HepG2 (cell line): ENCODE measurements around the gene SS18L1. TPM values are rescaled to one million over a fixed set of nuclear protein-coding genes. Genes with fewer than 3 reads are reported as not detected.

Source experiments
- AGO2 ChIP-seq: fragments of 200-400 bp; formaldehyde crosslinking; optimal IDR thresholded peaks from 2 replicates; pipeline ENCODE3; 2017; ENCODE audit warnings: mild to moderate bottlenecking, low read depth, low read length, moderate library complexity
- ATF3 ChIP-seq: sonication (generic); formaldehyde crosslinking; IDR thresholded peaks from 2 replicates; pipeline ENCODE4 v1.4.0; 2020; ENCODE audit warnings: missing genetic modification reagents
- HIVEP1 ChIP-seq: sonication (generic); formaldehyde crosslinking; IDR thresholded peaks from 2 replicates; pipeline ENCODE4 v1.4.0; 2020; ENCODE audit warnings: mild to moderate bottlenecking, missing genetic modification reagents
- HNRNPLL ChIP-seq: fragments of 200-400 bp; formaldehyde crosslinking; IDR thresholded peaks from 2 replicates; pipeline ENCODE4 v1.6.1; 2017; ENCODE audit warnings: mild to moderate bottlenecking, low read depth, low read length; ENCODE audit not compliant: poor library complexity, severe bottlenecking
- HOXA5 ChIP-seq: sonication (generic); formaldehyde crosslinking; IDR thresholded peaks from 2 replicates; pipeline ENCODE4 v1.4.0; 2020; ENCODE audit warnings: missing genetic modification reagents
- KDM5A ChIP-seq: fragments of 200-600 bp; sonication (generic); IDR thresholded peaks from 2 replicates; pipeline ENCODE4 v1.7.0; 2018; ENCODE audit warnings: antibody characterized with exemption, mild to moderate bottlenecking, low read length, borderline replicate concordance
- NCOA1 ChIP-seq: sonication (generic); formaldehyde crosslinking; IDR thresholded peaks from 2 replicates; pipeline ENCODE4 v1.9.0; 2021; ENCODE audit warnings: missing genetic modification reagents
- PHF8 ChIP-seq: sonication (generic); formaldehyde crosslinking; IDR thresholded peaks from 2 replicates; pipeline ENCODE4 v1.5.0; 2020; ENCODE audit warnings: missing genetic modification reagents
- PRMT3 ChIP-seq: sonication (generic); formaldehyde crosslinking; IDR thresholded peaks from 2 replicates; pipeline ENCODE4 v1.8.1; 2022; ENCODE audit warnings: low read depth, mild to moderate bottlenecking, moderate library complexity, missing genetic modification reagents, borderline replicate concordance
- SIN3A ChIP-seq: IDR thresholded peaks from 2 replicates; pipeline ENCODE4 v1.6.1; 2011; ENCODE audit warnings: low read depth, mild to moderate bottlenecking, control low read depth, low read length, borderline replicate concordance
- XRCC5 ChIP-seq: fragments of 200-400 bp; formaldehyde crosslinking; optimal IDR thresholded peaks from 2 replicates; pipeline ENCODE3; 2017; ENCODE audit warnings: mild to moderate bottlenecking, low read length
- ZBTB46 ChIP-seq: sonication (generic); formaldehyde crosslinking; IDR thresholded peaks from 2 replicates; pipeline ENCODE4 v1.4.0; 2020; ENCODE audit warnings: mild to moderate bottlenecking, missing genetic modification reagents, borderline replicate concordance
- ZIK1 ChIP-seq: sonication (generic); formaldehyde crosslinking; IDR thresholded peaks from 2 replicates; pipeline ENCODE4 v1.5.0; 2020; ENCODE audit warnings: mild to moderate bottlenecking, low read depth, missing genetic modification reagents, borderline replicate concordance
- ZNF142 ChIP-seq: sonication (generic); formaldehyde crosslinking; IDR thresholded peaks from 2 replicates; pipeline ENCODE4 v1.4.0; 2020; ENCODE audit warnings: missing genetic modification reagents
- ZNF205 ChIP-seq: IDR thresholded peaks from 2 replicates; pipeline ENCODE4 v1.6.1; 2018; ENCODE audit warnings: missing biosample characterization, missing genetic modification reagents
- ZNF230 ChIP-seq: sonication (generic); formaldehyde crosslinking; IDR thresholded peaks from 2 replicates; pipeline ENCODE4 v1.4.0; 2020; ENCODE audit warnings: mild to moderate bottlenecking, missing genetic modification reagents
- ZNF335 ChIP-seq: sonication (generic); formaldehyde crosslinking; IDR thresholded peaks from 2 replicates; pipeline ENCODE4 v1.4.0; 2020; ENCODE audit warnings: missing genetic modification reagents
- ZNF776 ChIP-seq: sonication (generic); formaldehyde crosslinking; IDR thresholded peaks from 2 replicates; pipeline ENCODE4 v1.4.0; 2020; ENCODE audit warnings: mild to moderate bottlenecking, missing genetic modification reagents
- ZSCAN21 ChIP-seq: sonication (generic); formaldehyde crosslinking; IDR thresholded peaks from 2 replicates; pipeline ENCODE4 v1.8.0; 2022; ENCODE audit warnings: mild to moderate bottlenecking, missing genetic modification reagents, moderate library complexity, borderline replicate concordance
- ZSCAN31 ChIP-seq: sonication (generic); formaldehyde crosslinking; IDR thresholded peaks from 2 replicates; pipeline ENCODE4 v1.5.0; 2020; ENCODE audit warnings: low read depth, mild to moderate bottlenecking, missing genetic modification reagents
- polyA plus RNA-seq, 8 experiments: library from polyadenylated mRNA; depleted of rRNA in 3 of 8; stranded (reverse) in 7 of 8; unstranded in 1 of 8; fragments of >200 nt; fragmentation: Illumina TruSeq in 4 of 8; extraction: Trizol in 4 of 8; gene quantifications; 2 replicates each; pipeline versions ENCODE4 v1.2.1 to v1.2.3, GENCODE V29; 2011 to 2016; ENCODE audit warnings: low read depth in 4 of 8, missing spikeins in 1 of 8, mixed read lengths in 1 of 8; ENCODE audit not compliant: insufficient read depth in 1 of 8
- total RNA-seq, 5 experiments: library from RNA; depleted of rRNA; stranded (reverse); fragments of >200 nt; fragmentation: Illumina TruSeq; extraction: Trizol; gene quantifications; 2 replicates each; pipeline ENCODE4 v1.2.3, GENCODE V29; 2016; ENCODE audit warnings: low read depth in 1 of 5

SS18L1 gene
- total and polyA plus RNA-seq, 2 of the 13 experiments (the other 11 are each of a cell fraction or from before 2014, with no cell fraction given), result 17.8 to 27.6 TPM

GRCh38 chr20:62122654-62123449 is 20.7 kb upstream of the SS18L1 start (continued):
- TF ChIP-seq ZIK1 (CRISPR knock-in tag) (peak; percentile 50; the same call in 1 of the 2 replicates), KDM5A (peak; percentile 48; the same call in 1 of the 2 replicates), ZSCAN21 (CRISPR knock-in tag) (peak; percentile 58; the same call in 1 of the 2 replicates), SIN3A (peak; percentile 78; the same call in 1 of the 2 replicates), ZNF205 (peak; percentile 7; the same call in 1 of the 2 replicates), NCOA1 (CRISPR knock-in tag) (0 out of 2 replicates have a peak, but pooled peaks have one; percentile 52), HIVEP1 (CRISPR knock-in tag) (peak; percentile 50; the same call in 1 of the 2 replicates), PRMT3 (CRISPR knock-in tag) (no peak), ZNF335 (CRISPR knock-in tag) (no peak), AGO2 (peak; percentile 88), HOXA5 (CRISPR knock-in tag) (0 out of 2 replicates have a peak, but pooled peaks have one; percentile 0), ATF3 (0 out of 2 replicates have a peak, but pooled peaks have one; percentile 5), XRCC5 (peak; percentile 31), ZNF142 (CRISPR knock-in tag) (peak; percentile 14; the same call in 1 of the 2 replicates), PHF8 (CRISPR knock-in tag) (0 out of 2 replicates have a peak, but pooled peaks have one; percentile 47), HNRNPLL (peak; percentile 68), ZSCAN31 (CRISPR knock-in tag) (peak; percentile 2; the same call in 1 of the 2 replicates), ZBTB46 (CRISPR knock-in tag) (0 out of 2 replicates have a peak, but pooled peaks have one; percentile 75), ZNF776 (peak; percentile 25; the same call in 1 of the 2 replicates), ZNF230 (peak; percentile 46; the same call in 1 of the 2 replicates)
